HG02970 (cell line): Measurements from ENCODE around the gene ACOT13.
"Not testable (repeated sequence)": the region's sequence is repeated elsewhere in the genome, so short reads cannot be mapped to it uniquely, and the experiment has no call there.

Source experiments
- ATAC-seq: cut with Tn5 transposase; IDR thresholded peaks from one replicate; pipeline ENCODE4 v1.9.1; 2021; ENCODE audit warnings: mild to moderate bottlenecking, moderate library complexity, moderate number of reproducible peaks; ENCODE audit not compliant: unreplicated experiment, low FRiP score

The ACOT13 gene

DNA sequence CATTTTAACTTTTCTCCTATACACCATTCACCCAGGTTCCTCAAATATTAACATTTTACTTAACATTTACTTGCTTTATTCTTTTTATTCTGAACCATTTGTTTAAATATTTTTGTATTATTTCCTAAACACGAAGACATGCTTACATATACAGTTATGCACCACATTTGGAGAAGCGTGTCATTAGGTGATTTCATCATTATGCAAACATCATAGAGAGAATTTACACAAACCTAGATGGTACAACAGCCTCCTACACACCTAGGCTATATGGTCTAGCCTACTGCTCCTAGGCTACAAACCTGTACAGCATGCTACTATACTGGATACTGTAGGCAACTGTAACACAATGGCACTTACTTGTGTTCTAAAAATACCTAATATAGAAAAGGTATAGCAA, 6.8 kb upstream of the ACOT13 start:
- ATAC-seq, result no peak

DNA sequence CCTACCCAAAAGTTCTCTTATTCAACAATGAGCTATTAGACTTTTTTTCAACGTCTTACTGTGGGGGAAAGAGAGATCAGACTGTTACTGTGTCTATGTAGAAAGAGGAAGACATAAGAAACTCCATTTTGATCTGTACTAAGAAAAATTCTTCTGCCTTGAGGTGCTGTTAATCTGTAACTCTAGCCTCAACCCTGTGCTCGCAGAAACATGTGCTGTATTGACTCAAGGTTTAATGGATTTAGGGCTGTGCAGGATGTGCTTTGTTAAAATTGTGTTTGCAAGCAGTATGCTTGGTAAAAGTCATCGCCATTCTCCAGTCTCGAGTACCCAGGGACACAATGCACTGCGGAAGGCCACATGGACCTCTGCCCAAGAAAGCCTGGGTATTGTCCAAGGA, 5.1 kb upstream of the ACOT13 start:
- ATAC-seq, result not testable (repeated sequence)

DNA sequence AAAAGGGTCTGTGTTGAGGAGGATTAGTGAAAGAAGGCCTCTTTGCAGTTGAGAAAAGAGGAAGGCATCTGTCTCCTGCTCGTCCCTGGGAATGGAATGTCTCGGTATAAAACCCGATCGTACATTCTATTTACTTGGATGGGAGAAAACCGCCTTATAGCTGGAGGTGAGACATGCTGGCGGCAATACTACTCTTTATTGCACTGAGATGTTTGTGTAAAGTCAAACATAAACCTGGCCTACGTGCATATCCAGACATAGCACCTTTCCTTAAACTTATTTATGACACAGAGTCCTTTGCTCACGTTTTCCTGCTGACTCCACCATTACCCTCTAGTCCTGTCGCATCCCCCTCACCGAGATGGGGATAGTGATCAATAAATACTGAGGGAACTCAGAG, 4.6 kb upstream of the ACOT13 start:
- no peak for ATAC-seq

GRCh38 chr6:24663189-24663588, 3.7 kb upstream of the ACOT13 start:
- ATAC-seq, result no peak

DNA sequence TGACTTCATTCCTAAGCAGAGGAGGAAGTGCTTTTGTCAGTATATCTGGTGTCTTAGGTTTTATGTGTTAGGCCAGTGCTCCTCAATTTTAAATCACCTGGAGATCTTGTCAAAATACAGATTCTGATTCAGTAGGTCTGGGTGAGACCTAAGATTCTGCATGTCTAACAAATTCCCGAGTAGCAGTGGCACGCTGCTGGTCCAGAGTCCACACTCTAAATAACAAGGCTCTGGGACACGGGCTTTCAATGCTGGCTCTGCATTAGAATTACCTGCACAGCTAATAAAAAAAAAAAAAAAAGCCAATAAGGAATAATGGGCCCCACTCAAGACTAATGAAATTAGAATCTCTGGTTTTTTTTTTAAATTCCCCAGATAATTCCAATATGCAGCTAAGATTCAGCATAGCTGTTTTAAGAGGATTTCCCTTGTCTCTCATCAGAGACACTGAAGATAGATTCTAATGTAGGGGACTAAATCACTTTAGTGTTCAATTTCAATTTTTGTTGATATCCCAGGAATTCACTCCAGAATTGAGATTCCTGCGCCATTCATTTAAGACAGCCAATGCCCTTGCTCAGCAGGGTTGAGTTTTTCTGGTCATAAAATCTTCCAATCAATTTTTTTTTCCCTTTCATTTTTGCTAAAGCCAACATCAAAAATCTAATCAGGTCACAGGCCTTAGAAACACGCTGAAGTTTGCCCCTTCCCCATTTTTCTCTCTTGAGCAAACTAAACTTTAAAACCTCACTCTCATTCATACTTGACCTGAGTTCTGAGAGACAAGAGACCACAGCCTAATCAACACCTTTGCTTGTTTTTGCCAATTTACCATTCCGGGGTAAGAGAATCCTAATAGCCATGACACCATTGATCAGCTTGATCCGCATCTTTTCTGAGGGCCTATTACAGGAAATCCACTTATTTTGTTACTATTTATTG, 2.6 kb upstream of the ACOT13 start:
- no peak for ATAC-seq

DNA sequence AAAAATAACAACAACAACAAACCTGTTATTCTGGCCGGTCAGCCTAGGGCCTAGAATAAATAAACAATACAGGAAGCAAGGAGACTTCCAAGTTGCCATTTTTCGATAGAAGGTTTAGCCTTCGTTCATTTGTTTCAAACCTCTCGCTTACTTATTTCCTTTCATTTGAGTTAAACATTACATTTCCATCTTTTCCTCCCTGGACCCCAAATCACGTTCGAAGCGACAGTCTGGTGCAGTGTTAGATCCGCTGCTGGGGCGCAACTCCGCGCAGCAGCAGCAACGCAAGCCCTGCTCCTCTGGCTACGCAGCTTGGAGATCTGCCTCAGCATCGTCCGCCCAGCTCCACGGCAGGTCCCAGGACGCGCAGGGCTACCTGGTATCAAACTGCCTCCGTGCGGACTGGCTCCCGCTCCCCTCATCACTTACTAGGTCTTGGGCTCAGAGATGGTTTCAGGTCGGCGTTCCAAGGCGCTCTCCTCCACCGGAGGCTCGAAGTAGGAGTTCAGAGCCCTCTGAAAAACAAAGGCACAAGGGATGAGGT, 708 bp upstream of the ACOT13 start:
- peak; percentile 22 for ATAC-seq

- no peak for ATAC-seq
Measured at GRCh38 chr6:24667378-24667803, 514 bp downstream of the ACOT13 start.

DNA sequence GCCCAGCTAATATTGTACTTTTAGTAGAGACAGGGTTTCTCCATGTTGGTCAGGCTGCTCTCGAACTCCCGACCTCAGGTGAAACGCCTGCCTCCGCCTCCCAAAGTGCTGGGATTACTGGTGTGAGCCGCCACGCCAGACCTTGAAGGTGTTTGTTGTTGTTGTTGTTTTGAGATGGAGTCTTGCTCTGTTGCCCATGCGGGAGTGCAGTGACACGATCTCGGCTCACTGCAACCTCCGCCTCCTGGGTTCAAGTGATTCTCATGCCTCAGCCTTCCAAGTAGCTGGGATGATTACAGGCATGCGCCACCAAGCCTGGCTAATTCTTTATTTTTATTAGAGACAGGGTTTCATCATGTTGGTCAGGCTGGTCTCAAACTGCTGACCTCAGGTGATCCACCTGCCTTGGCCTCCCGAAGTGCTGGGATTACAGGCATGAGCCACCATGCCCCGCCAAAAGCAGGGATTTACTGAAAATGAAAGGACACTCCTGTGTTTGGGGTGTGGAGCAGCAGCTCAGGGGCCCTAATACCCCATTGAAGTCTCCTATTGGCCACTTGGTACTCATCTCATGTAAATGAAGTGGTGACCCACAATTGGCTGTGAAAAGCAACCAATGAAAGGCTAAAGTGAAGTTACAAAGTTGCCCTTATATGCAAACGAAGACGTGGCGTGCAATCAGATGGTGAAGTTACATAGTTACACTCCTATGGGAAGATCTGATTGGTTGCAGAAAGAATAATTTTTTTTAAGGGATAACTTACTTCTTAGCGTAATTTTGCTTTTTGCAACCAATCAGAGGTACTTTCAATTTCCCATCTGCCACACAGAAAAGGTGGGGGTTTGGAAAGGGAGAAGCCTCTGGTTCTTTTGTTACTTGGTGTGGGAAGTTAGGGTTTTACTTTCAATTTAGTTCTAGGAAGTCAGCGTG, 1.5 kb downstream of the ACOT13 start:
- ATAC-seq, result not testable (repeated sequence)

DNA sequence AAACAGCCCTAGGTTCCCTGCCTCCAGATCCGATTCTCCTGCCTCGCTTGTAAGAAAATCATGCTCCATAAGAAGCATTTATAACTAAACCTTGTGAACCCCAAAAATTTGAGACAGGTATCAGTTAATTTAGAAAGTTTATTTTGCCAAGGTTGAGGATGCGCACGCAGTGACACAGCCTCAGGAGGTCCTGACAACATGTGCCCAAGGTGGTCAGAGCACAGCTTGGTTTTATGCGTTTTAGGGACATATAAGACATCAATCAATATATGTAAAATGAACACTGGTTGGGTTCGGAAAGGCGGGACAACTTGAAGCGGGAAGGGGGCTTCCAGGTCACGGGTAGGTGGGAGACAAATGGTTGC, 2.1 kb downstream of the ACOT13 start:
- no peak for ATAC-seq

GRCh38 chr6:24670492-24670891, 3.6 kb downstream of the ACOT13 start:
- ATAC-seq, result not testable (repeated sequence)

GRCh38 chr6:24671077-24671476, 4.2 kb downstream of the ACOT13 start:
- not testable (repeated sequence) for ATAC-seq

GRCh38 chr6:24672620-24673182, 5.8 kb downstream of the ACOT13 start:
- ATAC-seq, result no peak

- ATAC-seq, result no peak
Measured at GRCh38 chr6:24673625-24674024, 6.7 kb downstream of the ACOT13 start.

GRCh38 chr6:24678792-24679352, 12.0 kb downstream of the ACOT13 start:
- ATAC-seq, result not testable (repeated sequence)

- ATAC-seq, result no peak
Measured at GRCh38 chr6:24680582-24680981, 13.7 kb downstream of the ACOT13 start.

DNA sequence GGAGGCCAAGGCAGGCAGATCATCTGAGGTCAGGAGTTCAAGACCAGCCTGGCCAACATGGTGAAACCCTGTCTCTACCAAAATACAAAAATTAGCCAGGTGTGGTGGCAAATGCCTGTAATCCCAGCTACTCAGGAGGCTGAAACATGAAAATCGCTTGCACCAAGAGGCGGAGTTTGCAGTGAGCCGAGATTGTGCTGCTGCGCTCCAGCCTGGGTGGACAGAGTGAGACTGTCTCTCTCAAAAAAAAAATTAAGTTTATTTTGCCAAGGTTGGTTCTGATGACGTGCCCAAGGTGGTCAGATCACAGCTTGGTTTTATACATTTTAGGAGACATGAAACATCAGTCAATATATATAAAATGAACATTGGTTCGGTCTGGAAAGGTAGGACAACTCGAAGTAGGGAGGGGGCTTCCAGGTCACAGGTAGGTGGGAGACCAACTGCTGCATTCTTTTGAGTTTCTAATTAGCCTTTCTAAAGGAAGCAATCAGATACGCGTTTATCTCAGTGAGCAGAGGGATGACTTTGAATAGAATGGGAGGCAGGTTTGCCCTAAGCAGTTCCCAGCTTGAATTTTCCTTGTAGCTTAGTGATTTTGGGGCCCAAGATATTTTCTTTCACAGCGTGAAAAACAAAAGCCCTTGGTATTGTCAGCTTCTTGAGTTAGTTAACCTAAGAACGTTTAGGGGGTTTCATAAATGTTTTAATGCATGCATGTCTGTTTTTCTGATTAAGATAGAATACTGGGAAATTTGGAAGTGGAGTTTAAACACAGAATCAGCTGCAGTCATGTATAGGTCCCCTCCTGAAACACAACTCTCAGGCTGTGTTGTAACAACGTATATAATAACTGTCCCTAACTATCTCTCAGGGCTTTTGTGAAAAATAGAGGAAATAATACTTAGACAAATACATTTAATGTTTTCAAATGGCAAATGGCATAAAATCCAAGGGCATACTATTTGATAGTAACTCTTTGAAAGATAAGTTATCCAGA, 16.7 kb downstream of the ACOT13 start:
- ATAC-seq, result no peak

DNA sequence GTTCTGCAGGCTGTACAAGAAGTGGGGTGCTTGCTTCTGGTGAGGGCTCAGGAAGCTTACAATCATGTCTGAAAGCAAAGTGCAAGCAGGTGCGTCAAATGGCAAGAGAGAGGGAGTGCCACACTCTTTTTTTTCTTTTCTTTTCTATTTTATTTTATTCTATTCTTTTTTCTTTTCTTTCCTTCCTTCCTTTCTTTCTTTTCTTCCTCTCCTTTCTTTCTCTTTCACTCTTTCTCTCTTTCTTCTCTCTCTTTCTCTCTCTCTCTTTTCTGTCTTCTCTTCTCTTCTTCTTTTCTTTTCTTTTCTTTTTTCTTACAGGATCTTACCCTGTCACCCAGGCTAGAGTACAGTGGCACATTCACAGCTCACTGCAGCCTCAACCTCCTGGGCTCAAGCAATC, 19.5 kb downstream of the ACOT13 start:
- no peak for ATAC-seq

GRCh38 chr6:24686946-24687345, 20.1 kb downstream of the ACOT13 start:
- ATAC-seq, result no peak

GRCh38 chr6:24689964-24690363, 23.1 kb downstream of the ACOT13 start:
- ATAC-seq, result no peak
